Neural crest cell (in vitro differentiated cells): ENCODE data around the gene ANKH. TPM values are rescaled to one million over a fixed set of nuclear protein-coding genes. Genes with fewer than 3 reads are reported as not detected.

Source experiments
- DNase-seq: peaks from one replicate; pipeline ENCODE4 v3.0.0; 2021; ENCODE audit warnings: low read depth, mixed read lengths, low spot score
- H3K27ac Mint-ChIP-seq: one replicate; pipeline ENCODE4 v1.8.0; 2021; ENCODE audit warnings: mild to moderate bottlenecking, mixed read lengths; ENCODE audit not compliant: unreplicated experiment
- H3K27me3 Mint-ChIP-seq: 2 replicates; pipeline ENCODE4 v1.8.0; 2021; ENCODE audit warnings: low read depth, mild to moderate bottlenecking, mixed read lengths
- H3K36me3 Mint-ChIP-seq: 2 replicates; pipeline ENCODE4 v1.8.0; 2021; ENCODE audit warnings: low read depth, mild to moderate bottlenecking, mixed read lengths
- H3K4me1 Mint-ChIP-seq: 2 replicates; pipeline ENCODE4 v1.8.0; 2021; ENCODE audit warnings: mixed read lengths
- H3K4me3 Mint-ChIP-seq: one replicate; pipeline ENCODE4 v1.8.0; 2021; ENCODE audit warnings: mild to moderate bottlenecking, mixed read lengths
- H3K9me3 Mint-ChIP-seq: 2 replicates; pipeline ENCODE4 v1.8.0; 2021; ENCODE audit warnings: mixed read lengths
- CTCF ChIP-seq: fragments of 200-600 bp; sonication (generic); conservative IDR thresholded peaks from 2 replicates; pipeline ENCODE4 v1.5.0; 2021; ENCODE audit warnings: antibody characterized with exemption, mild to moderate bottlenecking
- total RNA-seq: library from RNA; stranded (reverse); gene quantifications from 2 replicates; pipeline ENCODE4 v1.2.1, GENCODE V29; 2021

Gene ANKH
- total RNA-seq, 1 donor from 2014 or later = 28.6 TPM

- Mint-ChIP-seq H3K27me3 (no peaks in the 10 kb centered on the region), H3K36me3 (no peaks in the 10 kb centered on the region), H3K27ac (no peak overlapping the region), H3K4me1 (no peaks in the 10 kb centered on the region), H3K4me3 (no peak overlapping the region), H3K9me3 (no peaks in the 10 kb centered on the region)
- no peak for TF ChIP-seq CTCF
- no peak for DNase-seq
Observed at GRCh38 chr5:14896131-14896530, 24.6 kb upstream of the ANKH start.

DNA sequence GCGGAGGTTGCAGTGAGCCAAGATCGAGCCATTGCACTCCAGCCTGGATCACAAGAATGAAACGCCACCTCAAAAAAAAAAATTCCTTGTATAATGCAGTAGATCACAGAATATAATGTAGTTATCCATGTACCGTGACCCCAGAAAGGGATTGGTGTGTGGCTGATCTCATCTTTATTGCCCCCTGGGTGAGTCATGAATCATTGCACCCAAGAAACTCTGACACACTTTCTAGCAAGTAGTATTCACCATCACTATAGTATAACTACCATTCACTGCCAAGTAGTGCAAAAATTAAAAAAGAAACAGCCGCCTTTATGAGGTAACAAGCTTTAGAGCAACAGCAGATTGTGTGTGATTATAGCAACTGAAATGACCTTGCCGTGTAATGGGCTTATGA is 23.7 kb upstream of the ANKH start:
- Mint-ChIP-seq H3K27ac (no peak overlapping the region), H3K9me3 (no peaks in the 10 kb centered on the region), H3K4me3 (no peak overlapping the region), H3K4me1 (no peaks in the 10 kb centered on the region), H3K36me3 (no peaks in the 10 kb centered on the region), H3K27me3 (no peaks in the 10 kb centered on the region)
- no peak for DNase-seq
- no peak for TF ChIP-seq CTCF

- TF ChIP-seq CTCF = no peak
- Mint-ChIP-seq H3K36me3 (no peaks in the 10 kb centered on the region), H3K4me3 (no peak overlapping the region), H3K27me3 (no peaks in the 10 kb centered on the region), H3K4me1 (no peaks in the 10 kb centered on the region), H3K9me3 (no peaks in the 10 kb centered on the region), H3K27ac (no peak overlapping the region)
- DNase-seq = no peak
Observed at GRCh38 chr5:14894748-14895147, 23.2 kb upstream of the ANKH start.

GRCh38 chr5:14893381-14893780 is 21.8 kb upstream of the ANKH start:
- H3K4me1 Mint-ChIP-seq = no peaks in the 10 kb centered on the region
- no peak overlapping the region for H3K4me3 Mint-ChIP-seq
- no peaks in the 10 kb centered on the region for H3K9me3 Mint-ChIP-seq
- no peak for TF ChIP-seq CTCF
- no peak overlapping the region for H3K27ac Mint-ChIP-seq
- no peaks in the 10 kb centered on the region for H3K36me3 Mint-ChIP-seq
- H3K27me3 Mint-ChIP-seq = no peaks in the 10 kb centered on the region
- DNase-seq = no peak

- no peaks in the 10 kb centered on the region for H3K27me3 Mint-ChIP-seq
- no peaks in the 10 kb centered on the region for H3K9me3 Mint-ChIP-seq
- no peak for DNase-seq
- no peaks in the 10 kb centered on the region for H3K4me1 Mint-ChIP-seq
- H3K27ac Mint-ChIP-seq = no peak overlapping the region
- no peaks in the 10 kb centered on the region for H3K36me3 Mint-ChIP-seq
- no peak overlapping the region for H3K4me3 Mint-ChIP-seq
- TF ChIP-seq CTCF = no peak
Observed at GRCh38 chr5:14890846-14891245, 19.3 kb upstream of the ANKH start.

DNA sequence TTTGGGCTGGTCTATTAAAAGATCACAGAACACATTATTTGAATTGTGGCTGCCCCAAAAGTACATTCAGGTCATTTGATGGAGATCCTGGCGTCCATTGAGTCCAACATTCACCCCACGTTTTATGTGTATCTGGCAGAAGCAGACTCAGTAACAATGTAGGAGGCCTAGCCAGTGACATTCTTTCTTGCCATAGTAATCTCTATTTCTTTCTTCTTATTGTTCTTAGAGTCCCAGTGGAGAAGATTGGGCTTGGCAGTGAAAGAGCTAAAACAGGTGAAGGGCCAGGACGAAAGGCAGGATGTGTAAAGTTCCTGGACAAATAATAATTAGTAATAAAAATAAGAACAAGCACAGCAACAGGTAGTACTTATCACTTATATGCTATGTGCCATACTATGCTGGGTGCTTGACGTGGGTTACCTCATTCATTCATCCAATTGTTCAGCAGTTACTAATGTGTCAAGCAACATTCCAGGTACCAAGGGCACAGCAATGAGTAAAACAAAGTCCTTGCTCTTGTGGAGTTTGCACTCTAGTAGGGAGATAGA is 12.6 kb upstream of the ANKH start:
- TF ChIP-seq CTCF = no peak
- H3K4me3 Mint-ChIP-seq = no peak overlapping the region
- peaks cover 2% of the 10 kb centered on the region for H3K27me3 Mint-ChIP-seq
- H3K4me1 Mint-ChIP-seq = no peaks in the 10 kb centered on the region
- no peaks in the 10 kb centered on the region for H3K36me3 Mint-ChIP-seq
- no peaks in the 10 kb centered on the region for H3K9me3 Mint-ChIP-seq
- no peak overlapping the region for H3K27ac Mint-ChIP-seq
- DNase-seq = no peak
